H1 (cell line): ENCODE measurements around the gene CD81. TPM values are rescaled to one million over a fixed set of nuclear protein-coding genes. Genes with fewer than 3 reads are reported as not detected.

Experiments
- CTCF ChIA-PET: fragments of 300-600 bp; sonication (Branson Sonifier 250); formaldehyde crosslinking; loops from one replicate; lab custom pipeline; 2021; ENCODE audit not compliant: partially characterized antibody; lab: Charles Lee
- POLR2A ChIA-PET: fragments of 300-600 bp; sonication (Branson Sonifier 250); formaldehyde crosslinking; loops from one replicate; lab custom pipeline; 2021; ENCODE audit warnings: inconsistent platforms; ENCODE audit not compliant: partially characterized antibody; lab: Charles Lee
- DNase-seq, 2 experiments: peaks; one replicate each; pipeline versions ENCODE4 v3.0.0 to v3.0.0-alpha.2; 2010 to 2022; ENCODE audit warnings: low spot score in 2 of 2, low read depth in 1 of 2, mixed read lengths in 1 of 2
- FAIRE-seq: peaks from 2 replicates; lab custom pipeline; 2011; peaks lifted over from hg19 to GRCh38; lab: Jason Lieb, UNC
- H2AFZ ChIP-seq: 2 replicates; pipeline ENCODE4 v1.8.1; 2012; ENCODE audit warnings: low read length, inconsistent platforms
- H2AK5ac ChIP-seq: 2 replicates; pipeline ENCODE4 v1.6.1; 2013; ENCODE audit warnings: low read depth, low read length
- H2BK120ac ChIP-seq: replicated peaks from 2 replicates; pipeline ENCODE3; 2013; ENCODE audit warnings: low read depth, low read length, inconsistent platforms
- H2BK12ac ChIP-seq: 2 replicates; pipeline ENCODE4 v1.6.1; 2013; ENCODE audit warnings: low read depth, low read length
- H2BK15ac ChIP-seq: 2 replicates; pipeline ENCODE4 v1.6.1; 2013; ENCODE audit warnings: low read length
- H2BK20ac ChIP-seq: 2 replicates; pipeline ENCODE4 v1.6.1; 2013; ENCODE audit warnings: low read length
- H2BK5ac ChIP-seq: 2 replicates; pipeline ENCODE4 v1.6.1; 2013; ENCODE audit warnings: low read depth, low read length
- H3K14ac ChIP-seq: 2 replicates; pipeline ENCODE4 v1.6.1; 2013; ENCODE audit warnings: inconsistent platforms; ENCODE audit not compliant: insufficient read length
- H3K18ac ChIP-seq: 2 replicates; pipeline ENCODE4 v1.6.1; 2013; ENCODE audit warnings: low read length; ENCODE audit errors: extremely low read depth
- H3K23ac ChIP-seq: 2 replicates; pipeline ENCODE4 v1.6.1; 2013; ENCODE audit warnings: inconsistent platforms; ENCODE audit not compliant: insufficient read length
- H3K23me2 ChIP-seq: 2 replicates; pipeline ENCODE4 v1.6.1; 2013; ENCODE audit warnings: low read depth, low read length
- H3K27ac ChIP-seq: 2 replicates; pipeline ENCODE4 v1.6.1; 2011; ENCODE audit warnings: low read depth, low read length, inconsistent platforms
- H3K27me3 ChIP-seq, 4 experiments: replicated peaks in 1 of 4; 1 replicate in 1 of 4; 2 replicates in 3 of 4; pipeline versions ENCODE4 v1.6.1 to v1.8.1; 2011 to 2013; ENCODE audit warnings: low read length in 3 of 4, mild to moderate bottlenecking in 3 of 4, inconsistent platforms in 2 of 4, mixed read lengths in 2 of 4, moderate library complexity in 1 of 4; ENCODE audit not compliant: control insufficient read depth in 3 of 4, insufficient read depth in 3 of 4; ENCODE audit errors: extremely low read depth in 1 of 4
- H3K36me3 ChIP-seq, 4 experiments: 2 replicates each; pipeline versions ENCODE4 v1.6.1 to v1.8.1; 2011 to 2013; ENCODE audit warnings: mild to moderate bottlenecking in 4 of 4, low read length in 3 of 4, moderate library complexity in 2 of 4, control low read depth in 1 of 4, inconsistent platforms in 1 of 4; ENCODE audit not compliant: insufficient read depth in 4 of 4, control insufficient read depth in 2 of 4
- H3K4ac ChIP-seq: replicated peaks from 2 replicates; pipeline ENCODE3; 2013; ENCODE audit warnings: low read length, low read depth, mixed read lengths, inconsistent platforms; ENCODE audit not compliant: insufficient read length
- H3K4me1 ChIP-seq, 4 experiments: replicated peaks in 1 of 4; 1 replicate in 1 of 4; 2 replicates in 3 of 4; pipeline versions ENCODE4 v1.6.1 to v1.8.1; 2011 to 2013; ENCODE audit warnings: low read length in 3 of 4, inconsistent platforms in 2 of 4, mixed read lengths in 1 of 4; ENCODE audit not compliant: insufficient read depth in 4 of 4, control insufficient read depth in 3 of 4
- H3K4me2 ChIP-seq, 2 experiments: 2 replicates each; pipeline versions ENCODE4 v1.6.1 to v1.8.1; 2011 to 2013; ENCODE audit warnings: low read depth in 2 of 2, low read length in 2 of 2, control low read depth in 1 of 2, inconsistent platforms in 1 of 2, mild to moderate bottlenecking in 1 of 2; ENCODE audit not compliant: insufficient read depth in 1 of 2
- H3K4me3 ChIP-seq, 4 experiments: fragments of 200-600, 300-600 bp in 1 of 4; sonication (generic), shearing (Covaris generic), sonication (Bioruptor Twin) in 1 of 4; 2 replicates each; pipeline versions ENCODE4 v1.5.1 to v1.8.1; 2011 to 2016; ENCODE audit warnings: low read length in 4 of 4, low read depth in 3 of 4, control low read depth in 2 of 4, inconsistent platforms in 2 of 4, mild to moderate bottlenecking in 2 of 4, mixed read lengths in 1 of 4, moderate library complexity in 1 of 4; ENCODE audit not compliant: insufficient read depth in 2 of 4; ENCODE audit errors: extremely low read depth in 1 of 4
- H3K56ac ChIP-seq: replicated peaks from 2 replicates; pipeline ENCODE3; 2013; ENCODE audit warnings: low read depth, mild to moderate bottlenecking, mixed read lengths, low read length, inconsistent platforms; ENCODE audit not compliant: insufficient read length
- H3K79me1 ChIP-seq: 2 replicates; pipeline ENCODE4 v1.6.1; 2013; ENCODE audit warnings: low read depth, low read length, control low read depth
- H3K79me2 ChIP-seq, 2 experiments: 2 replicates each; pipeline versions ENCODE4 v1.6.1 to v1.8.1; 2012 to 2013; ENCODE audit warnings: low read length in 2 of 2, mild to moderate bottlenecking in 2 of 2, inconsistent platforms in 1 of 2; ENCODE audit not compliant: insufficient read depth in 2 of 2, control insufficient read depth in 1 of 2
- H3K9ac ChIP-seq, 4 experiments: replicated peaks in 1 of 4; 1 replicate in 1 of 4; 2 replicates in 3 of 4; pipeline versions ENCODE4 v1.6.1 to v1.8.1; 2011 to 2013; ENCODE audit warnings: low read depth in 3 of 4, low read length in 3 of 4, control low read depth in 2 of 4, mild to moderate bottlenecking in 2 of 4, moderate library complexity in 2 of 4, inconsistent platforms in 1 of 4; ENCODE audit errors: extremely low read depth in 1 of 4
- H3K9me3 ChIP-seq, 2 experiments: 2 replicates each; pipeline versions ENCODE4 v1.6.1 to v1.8.1; 2012 to 2013; ENCODE audit warnings: mild to moderate bottlenecking in 2 of 2, moderate library complexity in 2 of 2, control low read depth in 1 of 2, inconsistent platforms in 1 of 2, low read depth in 1 of 2, low read length in 1 of 2, mixed read lengths in 1 of 2; ENCODE audit not compliant: insufficient read depth in 2 of 2
- H4K20me1 ChIP-seq, 2 experiments: replicated peaks in 1 of 2; 2 replicates each; pipeline versions ENCODE3 to v1.8.1; 2011 to 2013; ENCODE audit warnings: inconsistent platforms in 2 of 2, low read length in 2 of 2, mild to moderate bottlenecking in 1 of 2; ENCODE audit not compliant: insufficient read depth in 2 of 2, control insufficient read depth in 1 of 2
- H4K5ac ChIP-seq: 2 replicates; pipeline ENCODE4 v1.6.1; 2013; ENCODE audit warnings: low read length, low read depth, mixed read lengths, inconsistent platforms; ENCODE audit not compliant: insufficient read length
- H4K8ac ChIP-seq: 2 replicates; pipeline ENCODE4 v1.8.0; 2013; ENCODE audit warnings: mild to moderate bottlenecking, moderate library complexity, low read length, inconsistent platforms; ENCODE audit not compliant: insufficient read depth; ENCODE audit errors: extremely low read depth
- H4K91ac ChIP-seq: replicated peaks from 2 replicates; pipeline ENCODE3; 2013; ENCODE audit warnings: low read length, mixed read lengths, inconsistent platforms; ENCODE audit not compliant: insufficient read length
- EGR1 ChIP-seq: IDR thresholded peaks from 2 replicates; pipeline ENCODE4 v1.6.1; 2011; ENCODE audit warnings: low read depth, low read length, borderline replicate concordance
- GABPA ChIP-seq: IDR thresholded peaks from 2 replicates; pipeline ENCODE4 v1.6.1; 2011; ENCODE audit warnings: mild to moderate bottlenecking, low read length, moderate library complexity, borderline replicate concordance; ENCODE audit not compliant: insufficient read depth
- GTF2F1 ChIP-seq: IDR thresholded peaks from 2 replicates; pipeline ENCODE4 v1.6.1; 2012; ENCODE audit warnings: low read depth, low read length, improper control_type of control experiment, borderline replicate concordance
- NANOG ChIP-seq: IDR thresholded peaks from 2 replicates; pipeline ENCODE4 v1.6.1; 2011; ENCODE audit warnings: low read length, low read depth, mild to moderate bottlenecking, inconsistent platforms; ENCODE audit not compliant: insufficient read depth, poor library complexity, severe bottlenecking
- POLR2AphosphoS5 ChIP-seq: IDR thresholded peaks from 2 replicates; pipeline ENCODE4 v1.6.1; 2011; ENCODE audit warnings: low read depth, low read length
- WGBS, 2 experiments: shearing (Covaris generic) in 1 of 2; methylation state at CpG; one replicate each; pipeline versions ENCODE4 v1.1.6 to v1.1.7; 2013 to 2015; ENCODE audit warnings: low lambda C conversion rate in 2 of 2, mixed read lengths in 2 of 2, inconsistent platforms in 1 of 2, low coverage in 1 of 2, missing lambda C conversion rate in 1 of 2; ENCODE audit not compliant: insufficient replicate concordance in 2 of 2, insufficient coverage in 1 of 2, insufficient read length in 1 of 2; ENCODE audit errors: extremely low coverage in 1 of 2, missing lambda C conversion rate in 1 of 2; 5-methylcytosine and 5-hydroxymethylcytosine counted together
- polyA plus RNA-seq, 7 experiments: library from polyadenylated mRNA; depleted of rRNA in 3 of 7; stranded (reverse) in 5 of 7; unstranded in 2 of 7; fragments of >200 nt in 5 of 7; fragments of 200-250 nt in 2 of 7; gene quantifications; 1 replicate in 5 of 7; 2 replicates in 1 of 7; 4 replicates in 1 of 7; pipeline versions ENCODE4 v1.2.1 to v1.2.3, GENCODE V29; 2011 to 2013; ENCODE audit warnings: missing spikeins in 2 of 7, mixed read lengths in 2 of 7
- total RNA-seq: library from RNA; stranded (reverse); fragmentation: NEBNext Ultra II Directional; extraction: Animal tissue kit (Norgen Biotek cat#: 25700); gene quantifications from 2 replicates; pipeline ENCODE4 v1.2.1, GENCODE V29; 2021

Gene CD81
- total and polyA plus RNA-seq, 2 of the 8 experiments (the other 6 are each of a cell fraction or from before 2014, with no cell fraction given): 238 to 309 TPM

GRCh38 chr11:2368178-2368850 lies 8.8 kb upstream of the CD81 start:
- FAIRE-seq: no peak
- Histone ChIP-seq H4K8ac (peak overlapping the region; percentile 20; the same call in 1 of the 2 replicates), H3K23ac (no peak overlapping the region), H3K4me2 (no peak overlapping the region), H3K27me3 (0 out of 7 replicates have a peak, but pooled peaks cover 0 to 2% (median 0%) of the 10 kb centered on the region in 4 experiments), H3K4ac (no peak overlapping the region), H3K9ac (no peak overlapping the region), H3K18ac (no peak overlapping the region), H2BK5ac (no peak overlapping the region), H3K79me1 (no peaks in the 10 kb centered on the region), H3K9me3 (no peaks in the 10 kb centered on the region), H3K56ac (no peak overlapping the region), H4K5ac (no peak overlapping the region), H3K4me1 (no peaks in the 10 kb centered on the region), H2AFZ (no peak overlapping the region), H2BK12ac (no peak overlapping the region), H3K23me2 (no peaks in the 10 kb centered on the region), H3K27ac (no peak overlapping the region), H3K79me2 (no peaks in the 10 kb centered on the region), H3K14ac (no peak overlapping the region), H2AK5ac (no peak overlapping the region), H2BK120ac (no peak overlapping the region), H2BK15ac (no peak overlapping the region), H4K91ac (no peak overlapping the region), H2BK20ac (no peak overlapping the region), H4K20me1 (peaks cover 0 to 1% of the 10 kb centered on the region in 2 experiments), H3K4me3 (no peak overlapping the region), H3K36me3 (no peaks in the 10 kb centered on the region)
- CTCF ChIA-PET: interaction anchor here (1.8 kb wide), 1 partner anchor 34 kb away, joined by 3 read pairs; no protein-coding TSS in a partner anchor
- no peak for TF ChIP-seq GABPA
- no peak for TF ChIP-seq NANOG
- TF ChIP-seq GTF2F1: no peak
- TF ChIP-seq POLR2AphosphoS5: no peak
- TF ChIP-seq EGR1: no peak
- DNase-seq: no peak
- POLR2A ChIA-PET: interaction anchor here (3.1 kb wide), 1 partner anchor 9 kb away, joined by 34 read pairs; the partner anchor contains the start of gene CD81
- WGBS, 2 experiments: 88% methylated on average over 7 of the region's 7 CpGs; no CpG with 5 or more reads in 1 of the 2 experiments
